SK-N-SH treated with all-trans-retinoic acid at 6 μM for 48 hours (cell line): ENCODE measurements around the gene GNG11.

ENCODE experiments used
- ARNTL ChIP-seq: fragments of 450-650 bp; formaldehyde crosslinking; IDR thresholded peaks from 2 replicates; pipeline ENCODE4 v1.5.0; 2020; ENCODE audit warnings: low read depth, mild to moderate bottlenecking, moderate library complexity, borderline replicate concordance
- BACH2 ChIP-seq: fragments of 250-450 bp; sonication (Bioruptor Pico); IDR thresholded peaks from 2 replicates; pipeline ENCODE4 v1.9.0; 2021; ENCODE audit warnings: mild to moderate bottlenecking, borderline replicate concordance
- ESRRG ChIP-seq: fragments of 250-450 bp; sonication (Bioruptor Pico); IDR thresholded peaks from 2 replicates; pipeline ENCODE4 v1.6.1; 2021; ENCODE audit warnings: mild to moderate bottlenecking
- RARB ChIP-seq: fragments of 250-450 bp; sonication (Bioruptor Pico); IDR thresholded peaks from 2 replicates; pipeline ENCODE4 v1.8.0; 2021; ENCODE audit warnings: mild to moderate bottlenecking, moderate library complexity
- ZC3H10 ChIP-seq: fragments of 250-450 bp; sonication (Bioruptor Pico); IDR thresholded peaks from 2 replicates; pipeline ENCODE4 v1.5.1; 2021; ENCODE audit warnings: mild to moderate bottlenecking, moderate library complexity
- ZFP30 ChIP-seq: fragments of 450-650 bp; formaldehyde crosslinking; IDR thresholded peaks from 2 replicates; pipeline ENCODE4 v1.5.0; 2022; ENCODE audit warnings: mild to moderate bottlenecking, moderate library complexity
- ZNF70 ChIP-seq: fragments of 450-650 bp; formaldehyde crosslinking; IDR thresholded peaks from 2 replicates; pipeline ENCODE4 v1.5.0; 2020; ENCODE audit warnings: mild to moderate bottlenecking, moderate library complexity
- TF ChIP-seq, protein P1 (sequence below): fragments of 250-450 bp; sonication (Bioruptor Pico); IDR thresholded peaks from 2 replicates; pipeline ENCODE4 v1.8.0; 2020; ENCODE audit warnings: mild to moderate bottlenecking, moderate library complexity, borderline replicate concordance
- TF ChIP-seq, protein P2 (sequence below): fragments of 250-450 bp; sonication (Bioruptor Pico); IDR thresholded peaks from 2 replicates; pipeline ENCODE4 v1.5.1; 2021; ENCODE audit warnings: mild to moderate bottlenecking, moderate library complexity

GRCh38 chr7:93977211-93977950 is 55.8 kb downstream of the GNG11 start:
- no peak for TF ChIP-seq ZFP30 (CRISPR knock-in tag)
- TF ChIP-seq, protein P1, sequence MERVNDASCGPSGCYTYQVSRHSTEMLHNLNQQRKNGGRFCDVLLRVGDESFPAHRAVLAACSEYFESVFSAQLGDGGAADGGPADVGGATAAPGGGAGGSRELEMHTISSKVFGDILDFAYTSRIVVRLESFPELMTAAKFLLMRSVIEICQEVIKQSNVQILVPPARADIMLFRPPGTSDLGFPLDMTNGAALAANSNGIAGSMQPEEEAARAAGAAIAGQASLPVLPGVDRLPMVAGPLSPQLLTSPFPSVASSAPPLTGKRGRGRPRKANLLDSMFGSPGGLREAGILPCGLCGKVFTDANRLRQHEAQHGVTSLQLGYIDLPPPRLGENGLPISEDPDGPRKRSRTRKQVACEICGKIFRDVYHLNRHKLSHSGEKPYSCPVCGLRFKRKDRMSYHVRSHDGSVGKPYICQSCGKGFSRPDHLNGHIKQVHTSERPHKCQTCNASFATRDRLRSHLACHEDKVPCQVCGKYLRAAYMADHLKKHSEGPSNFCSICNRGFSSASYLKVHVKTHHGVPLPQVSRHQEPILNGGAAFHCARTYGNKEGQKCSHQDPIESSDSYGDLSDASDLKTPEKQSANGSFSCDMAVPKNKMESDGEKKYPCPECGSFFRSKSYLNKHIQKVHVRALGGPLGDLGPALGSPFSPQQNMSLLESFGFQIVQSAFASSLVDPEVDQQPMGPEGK (CRISPR knock-in tag) = no peak
- TF ChIP-seq, protein P2, sequence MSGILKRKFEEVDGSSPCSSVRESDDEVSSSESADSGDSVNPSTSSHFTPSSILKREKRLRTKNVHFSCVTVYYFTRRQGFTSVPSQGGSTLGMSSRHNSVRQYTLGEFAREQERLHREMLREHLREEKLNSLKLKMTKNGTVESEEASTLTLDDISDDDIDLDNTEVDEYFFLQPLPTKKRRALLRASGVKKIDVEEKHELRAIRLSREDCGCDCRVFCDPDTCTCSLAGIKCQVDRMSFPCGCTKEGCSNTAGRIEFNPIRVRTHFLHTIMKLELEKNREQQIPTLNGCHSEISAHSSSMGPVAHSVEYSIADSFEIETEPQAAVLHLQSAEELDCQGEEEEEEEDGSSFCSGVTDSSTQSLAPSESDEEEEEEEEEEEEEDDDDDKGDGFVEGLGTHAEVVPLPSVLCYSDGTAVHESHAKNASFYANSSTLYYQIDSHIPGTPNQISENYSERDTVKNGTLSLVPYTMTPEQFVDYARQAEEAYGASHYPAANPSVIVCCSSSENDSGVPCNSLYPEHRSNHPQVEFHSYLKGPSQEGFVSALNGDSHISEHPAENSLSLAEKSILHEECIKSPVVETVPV (CRISPR knock-in tag) = no peak
- TF ChIP-seq ZC3H10 (CRISPR knock-in tag) = no peak
- TF ChIP-seq RARB (CRISPR knock-in tag) = no peak
- no peak for TF ChIP-seq ZNF70 (CRISPR knock-in tag)
- TF ChIP-seq BACH2 (CRISPR knock-in tag) = no peak
- TF ChIP-seq ESRRG = no peak
- no peak for TF ChIP-seq ARNTL (CRISPR knock-in tag)
